GM12874 (cell line): ENCODE measurements around the gene ATG16L2.

Source experiments
- TF ChIP-seq, protein P1 (sequence below): IDR thresholded peaks from 2 replicates; pipeline ENCODE4 v1.5.1; 2011; ENCODE audit warnings: low read depth, mild to moderate bottlenecking, control low read depth, low read length, moderate library complexity; ENCODE audit not compliant: insufficient read depth

ATG16L2 gene

DNA sequence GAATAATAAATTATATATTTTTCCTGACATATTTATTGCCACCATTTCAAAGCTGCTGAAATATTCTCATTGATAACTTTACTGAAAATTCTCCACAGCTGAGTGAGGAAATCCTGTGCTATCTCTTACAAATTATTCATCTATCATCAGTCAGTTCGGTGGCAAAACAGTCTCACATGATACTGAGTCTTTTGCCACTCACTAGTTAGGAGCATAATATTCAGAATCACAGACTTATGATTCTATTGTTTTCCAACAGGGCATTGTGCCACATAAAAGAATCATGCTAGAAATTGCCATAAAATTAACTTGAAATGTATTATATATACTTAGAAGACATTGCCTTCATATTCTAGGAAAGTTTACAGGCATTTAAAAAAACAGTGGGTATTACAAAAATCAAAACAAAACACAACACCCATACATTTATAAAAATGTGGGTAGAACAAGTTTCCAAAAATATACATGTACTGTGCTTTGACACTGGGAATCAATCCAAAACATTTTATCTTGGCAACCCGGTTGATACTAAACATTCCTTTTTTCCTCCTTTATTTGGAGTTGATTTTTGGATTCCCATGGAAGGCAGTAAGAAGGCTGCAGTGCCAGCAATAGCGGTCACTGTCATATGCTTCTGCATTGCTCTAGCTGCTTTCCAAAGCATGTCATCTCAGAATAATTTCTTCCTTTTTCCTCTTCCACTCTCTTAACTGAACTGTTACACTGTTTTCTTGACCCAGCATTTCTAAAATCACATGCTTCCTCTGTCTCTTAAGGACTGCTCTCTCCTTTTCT lies 42.5 kb downstream of the ATG16L2 start:
- TF ChIP-seq, protein P1, sequence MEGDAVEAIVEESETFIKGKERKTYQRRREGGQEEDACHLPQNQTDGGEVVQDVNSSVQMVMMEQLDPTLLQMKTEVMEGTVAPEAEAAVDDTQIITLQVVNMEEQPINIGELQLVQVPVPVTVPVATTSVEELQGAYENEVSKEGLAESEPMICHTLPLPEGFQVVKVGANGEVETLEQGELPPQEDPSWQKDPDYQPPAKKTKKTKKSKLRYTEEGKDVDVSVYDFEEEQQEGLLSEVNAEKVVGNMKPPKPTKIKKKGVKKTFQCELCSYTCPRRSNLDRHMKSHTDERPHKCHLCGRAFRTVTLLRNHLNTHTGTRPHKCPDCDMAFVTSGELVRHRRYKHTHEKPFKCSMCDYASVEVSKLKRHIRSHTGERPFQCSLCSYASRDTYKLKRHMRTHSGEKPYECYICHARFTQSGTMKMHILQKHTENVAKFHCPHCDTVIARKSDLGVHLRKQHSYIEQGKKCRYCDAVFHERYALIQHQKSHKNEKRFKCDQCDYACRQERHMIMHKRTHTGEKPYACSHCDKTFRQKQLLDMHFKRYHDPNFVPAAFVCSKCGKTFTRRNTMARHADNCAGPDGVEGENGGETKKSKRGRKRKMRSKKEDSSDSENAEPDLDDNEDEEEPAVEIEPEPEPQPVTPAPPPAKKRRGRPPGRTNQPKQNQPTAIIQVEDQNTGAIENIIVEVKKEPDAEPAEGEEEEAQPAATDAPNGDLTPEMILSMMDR: no peak

DNA sequence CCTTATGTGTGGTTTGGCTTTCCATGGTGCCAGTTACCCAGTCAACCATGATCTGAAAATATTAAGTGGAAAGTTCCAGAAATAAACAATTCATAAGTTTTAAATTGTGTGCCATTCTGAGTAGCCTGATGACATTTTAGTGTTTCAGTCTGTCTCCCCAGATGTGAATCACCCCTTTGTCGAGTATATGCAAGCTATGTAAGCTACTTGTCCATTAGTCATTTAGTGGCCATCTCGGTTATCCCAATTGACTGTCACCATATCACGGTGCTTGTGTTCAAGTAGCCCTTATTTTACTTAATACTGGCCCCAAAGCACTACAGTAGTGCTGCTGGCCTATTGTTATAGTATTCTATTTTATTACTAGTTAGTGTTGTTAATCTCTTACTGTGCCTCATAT lies 44.9 kb downstream of the ATG16L2 start:
- TF ChIP-seq, protein P1: no peak

DNA sequence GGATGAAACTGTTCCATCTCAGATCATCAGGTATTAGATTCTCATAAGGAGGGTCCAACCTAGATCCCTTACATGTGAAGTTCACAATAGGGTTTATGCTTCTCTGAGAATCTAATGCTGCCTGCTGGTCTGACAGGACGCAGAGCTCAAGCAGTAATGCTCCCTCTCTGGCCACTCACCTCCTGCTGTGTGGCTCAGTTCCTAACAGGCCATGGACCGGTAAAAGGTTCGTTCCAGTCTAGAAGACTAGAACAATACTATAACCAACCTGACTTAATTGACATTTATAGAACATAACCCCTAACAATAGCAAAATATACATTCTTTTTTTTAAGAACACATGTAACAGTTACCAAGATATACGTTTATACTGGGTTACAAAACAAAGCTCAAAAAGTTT lies 45.8 kb downstream of the ATG16L2 start:
- TF ChIP-seq, protein P1: no peak

DNA sequence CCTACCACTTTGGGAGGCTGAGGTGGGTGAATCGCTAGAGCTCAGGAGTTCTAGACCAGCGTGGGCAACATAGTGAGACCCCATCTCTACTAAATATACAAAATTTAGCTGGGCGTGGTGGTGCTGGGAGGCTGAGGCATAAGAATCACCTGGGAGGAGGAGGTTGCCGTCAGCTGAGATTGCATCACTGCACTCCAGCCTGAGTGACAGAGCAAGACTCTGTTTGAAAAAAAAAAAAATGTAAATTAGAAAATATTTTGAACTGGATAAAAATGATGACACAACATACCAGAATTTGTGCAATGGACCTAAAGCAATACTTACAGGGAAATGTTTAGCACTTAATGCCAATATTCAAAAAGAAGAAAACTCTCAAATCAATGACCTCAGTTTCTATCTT lies 46.4 kb downstream of the ATG16L2 start:
- TF ChIP-seq, protein P1: no peak

DNA sequence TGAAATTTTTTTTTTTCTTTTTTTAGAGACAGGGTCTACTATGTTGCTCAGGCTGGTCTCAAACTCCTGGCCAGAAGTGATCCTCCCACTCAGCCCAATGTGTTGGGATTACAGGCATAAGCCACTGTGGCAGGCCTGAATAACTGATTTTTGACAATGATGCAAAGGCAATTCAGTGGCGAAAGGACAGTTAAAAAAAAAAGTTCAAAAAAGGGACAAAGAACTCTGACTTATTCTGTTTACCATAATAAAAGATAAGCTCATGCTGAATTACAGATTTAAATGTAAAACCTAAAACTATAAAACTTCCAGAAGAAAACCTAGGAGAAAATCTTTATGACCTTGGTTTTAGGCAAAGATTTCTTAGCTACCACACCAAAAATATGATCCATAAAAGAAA lies 48.9 kb downstream of the ATG16L2 start:
- TF ChIP-seq, protein P1: no peak

DNA sequence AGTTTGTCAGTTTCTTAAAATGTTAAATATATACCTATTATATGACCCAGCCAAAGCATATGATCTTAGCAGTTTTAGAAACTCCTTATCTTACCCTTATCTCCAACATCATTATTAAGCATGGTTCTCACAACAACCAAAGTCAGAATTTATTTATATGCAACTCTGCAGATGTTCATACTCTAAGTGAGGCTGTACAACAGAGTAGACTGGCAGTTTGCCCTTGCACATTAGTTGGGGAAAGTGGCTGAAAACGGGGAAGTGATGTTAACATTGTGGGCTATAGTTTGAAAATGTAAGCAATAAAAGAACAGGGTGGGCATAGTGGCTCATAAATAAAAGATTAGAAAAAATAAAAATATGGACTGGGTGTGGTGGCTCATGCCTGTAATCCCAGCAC lies 49.7 kb downstream of the ATG16L2 start:
- TF ChIP-seq, protein P1: no peak

DNA sequence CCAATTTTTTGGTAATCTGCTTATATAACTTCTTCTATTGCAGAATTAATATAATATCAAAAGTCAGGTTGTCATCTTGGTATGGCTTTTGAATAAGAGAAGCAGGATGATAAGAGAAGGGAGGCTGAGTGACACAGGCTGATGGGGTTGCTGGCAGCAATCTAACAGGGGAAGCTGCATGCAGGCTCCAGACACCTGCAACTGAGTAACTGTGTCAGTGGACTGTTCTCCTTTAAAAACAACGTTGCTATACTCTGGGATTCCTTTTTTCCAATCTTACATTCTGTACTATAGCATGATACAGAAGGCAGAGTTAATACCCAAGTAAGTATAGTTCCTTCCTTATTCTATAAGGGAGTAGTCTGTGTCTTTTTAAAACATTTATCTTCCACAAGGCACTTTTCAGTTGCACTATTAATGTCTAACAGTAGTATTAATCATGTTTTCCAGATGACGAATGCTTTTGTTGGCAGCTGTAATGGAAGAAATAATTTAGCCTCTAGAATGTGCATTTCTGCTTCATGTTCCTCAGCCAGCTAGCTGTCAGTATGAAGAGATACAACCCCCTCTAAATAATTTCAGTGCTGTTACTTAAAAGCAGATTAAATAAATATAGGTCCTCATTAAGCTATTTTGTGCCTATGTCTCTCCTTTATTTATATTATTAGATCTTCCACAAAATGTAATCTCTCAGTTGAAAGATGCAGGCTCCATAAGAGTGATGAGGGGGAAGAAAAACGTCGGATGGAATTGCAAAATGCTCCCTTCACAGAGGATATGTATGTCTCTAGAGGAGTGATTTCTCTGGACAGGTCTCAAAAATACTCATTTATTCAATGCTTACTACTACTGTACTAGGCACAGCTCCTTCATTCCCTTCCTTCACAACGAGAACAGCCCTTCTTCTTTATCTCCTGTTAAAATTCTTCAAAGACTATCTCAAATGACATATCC lies 50.8 kb downstream of the ATG16L2 start:
- TF ChIP-seq, protein P1: no peak
